HepG2 (cell line): ENCODE data around the gene ZNF764. TPM values are rescaled to one million over a fixed set of nuclear protein-coding genes. Genes with fewer than 3 reads are reported as not detected.

Experiments
- HNRNPL ChIP-seq: fragments of 200-400 bp; formaldehyde crosslinking; IDR thresholded peaks from 2 replicates; pipeline ENCODE4 v1.6.1; 2017; ENCODE audit warnings: mild to moderate bottlenecking, low read depth, low read length
- HOXA3 ChIP-seq: sonication (generic); formaldehyde crosslinking; IDR thresholded peaks from 2 replicates; pipeline ENCODE4 v1.5.0; 2020; ENCODE audit warnings: missing genetic modification reagents
- KLF13 ChIP-seq: sonication (generic); formaldehyde crosslinking; IDR thresholded peaks from 2 replicates; pipeline ENCODE4 v1.4.0; 2020; ENCODE audit warnings: mild to moderate bottlenecking, missing genetic modification reagents
- MXD4 ChIP-seq: IDR thresholded peaks from 2 replicates; pipeline ENCODE4 v1.6.1; 2016; ENCODE audit warnings: mild to moderate bottlenecking, missing biosample characterization, missing genetic modification reagents
- NFRKB ChIP-seq: fragments of 450-650 bp; IDR thresholded peaks from 2 replicates; pipeline ENCODE4 v1.6.1; 2017
- NR2F6 ChIP-seq, 2 experiments: IDR thresholded peaks; 2 replicates each; pipeline ENCODE4 v1.6.1; 2016; ENCODE audit warnings: antibody characterized with exemption in 1 of 2, mild to moderate bottlenecking in 1 of 2
- SIX1 ChIP-seq: sonication (generic); formaldehyde crosslinking; IDR thresholded peaks from 2 replicates; pipeline ENCODE4 v1.4.0; 2020; ENCODE audit warnings: missing genetic modification reagents, borderline replicate concordance
- SRSF4 ChIP-seq: fragments of 200-400 bp; formaldehyde crosslinking; IDR thresholded peaks from one replicate; pipeline ENCODE4 v1.6.1; 2018; ENCODE audit warnings: mild to moderate bottlenecking, low read depth, low read length, moderate library complexity; ENCODE audit not compliant: poor library complexity, severe bottlenecking
- THYN1 ChIP-seq: sonication (generic); formaldehyde crosslinking; IDR thresholded peaks from 2 replicates; pipeline ENCODE4 v1.8.1; 2023; ENCODE audit warnings: low read depth, mild to moderate bottlenecking, moderate library complexity, missing genetic modification reagents, borderline replicate concordance
- ZC3H13 ChIP-seq: sonication (generic); formaldehyde crosslinking; IDR thresholded peaks from 2 replicates; pipeline ENCODE4 v1.8.1; 2023; ENCODE audit warnings: mild to moderate bottlenecking, missing genetic modification reagents, moderate library complexity
- ZNF776 ChIP-seq: sonication (generic); formaldehyde crosslinking; IDR thresholded peaks from 2 replicates; pipeline ENCODE4 v1.4.0; 2020; ENCODE audit warnings: mild to moderate bottlenecking, missing genetic modification reagents
- polyA plus RNA-seq, 8 experiments: library from polyadenylated mRNA; depleted of rRNA in 3 of 8; stranded (reverse) in 7 of 8; unstranded in 1 of 8; fragments of >200 nt; fragmentation: Illumina TruSeq in 4 of 8; extraction: Trizol in 4 of 8; gene quantifications; 2 replicates each; pipeline versions ENCODE4 v1.2.1 to v1.2.3, GENCODE V29; 2011 to 2016; ENCODE audit warnings: low read depth in 4 of 8, missing spikeins in 1 of 8, mixed read lengths in 1 of 8; ENCODE audit not compliant: insufficient read depth in 1 of 8
- total RNA-seq, 5 experiments: library from RNA; depleted of rRNA; stranded (reverse); fragments of >200 nt; fragmentation: Illumina TruSeq; extraction: Trizol; gene quantifications; 2 replicates each; pipeline ENCODE4 v1.2.3, GENCODE V29; 2016; ENCODE audit warnings: low read depth in 1 of 5
- TF ChIP-seq, protein P1 (sequence below): sonication (generic); formaldehyde crosslinking; IDR thresholded peaks from 2 replicates; pipeline ENCODE4 v1.8.1; 2022; ENCODE audit warnings: low read depth, mild to moderate bottlenecking, missing genetic modification reagents
- TF ChIP-seq, protein P2 (sequence below): sonication (generic); formaldehyde crosslinking; IDR thresholded peaks from 2 replicates; pipeline ENCODE4 v1.8.1; 2023; ENCODE audit warnings: missing genetic modification reagents, mild to moderate bottlenecking, borderline replicate concordance
- TF ChIP-seq, protein P3 (sequence below): IDR thresholded peaks from 2 replicates; pipeline ENCODE4 v1.6.1; 2016; ENCODE audit warnings: missing compliant biosample characterization, missing genetic modification reagents, borderline replicate concordance
- TF ChIP-seq, protein P4 (sequence below): sonication (generic); formaldehyde crosslinking; IDR thresholded peaks from 2 replicates; pipeline ENCODE4 v1.4.0; 2020; ENCODE audit warnings: mild to moderate bottlenecking, missing genetic modification reagents, borderline replicate concordance
- TF ChIP-seq, protein P5 (sequence below): sonication (generic); formaldehyde crosslinking; IDR thresholded peaks from 2 replicates; pipeline ENCODE4 v1.5.0; 2020; ENCODE audit warnings: mild to moderate bottlenecking, missing genetic modification reagents
- TF ChIP-seq, protein P6 (sequence below): sonication (generic); formaldehyde crosslinking; IDR thresholded peaks from 2 replicates; pipeline ENCODE4 v1.4.0; 2020; ENCODE audit warnings: missing genetic modification reagents

Gene ZNF764
- total and polyA plus RNA-seq, 2 of the 13 experiments (the other 11 are each of a cell fraction or from before 2014, with no cell fraction given) = 4.1 to 9.1 TPM

DNA sequence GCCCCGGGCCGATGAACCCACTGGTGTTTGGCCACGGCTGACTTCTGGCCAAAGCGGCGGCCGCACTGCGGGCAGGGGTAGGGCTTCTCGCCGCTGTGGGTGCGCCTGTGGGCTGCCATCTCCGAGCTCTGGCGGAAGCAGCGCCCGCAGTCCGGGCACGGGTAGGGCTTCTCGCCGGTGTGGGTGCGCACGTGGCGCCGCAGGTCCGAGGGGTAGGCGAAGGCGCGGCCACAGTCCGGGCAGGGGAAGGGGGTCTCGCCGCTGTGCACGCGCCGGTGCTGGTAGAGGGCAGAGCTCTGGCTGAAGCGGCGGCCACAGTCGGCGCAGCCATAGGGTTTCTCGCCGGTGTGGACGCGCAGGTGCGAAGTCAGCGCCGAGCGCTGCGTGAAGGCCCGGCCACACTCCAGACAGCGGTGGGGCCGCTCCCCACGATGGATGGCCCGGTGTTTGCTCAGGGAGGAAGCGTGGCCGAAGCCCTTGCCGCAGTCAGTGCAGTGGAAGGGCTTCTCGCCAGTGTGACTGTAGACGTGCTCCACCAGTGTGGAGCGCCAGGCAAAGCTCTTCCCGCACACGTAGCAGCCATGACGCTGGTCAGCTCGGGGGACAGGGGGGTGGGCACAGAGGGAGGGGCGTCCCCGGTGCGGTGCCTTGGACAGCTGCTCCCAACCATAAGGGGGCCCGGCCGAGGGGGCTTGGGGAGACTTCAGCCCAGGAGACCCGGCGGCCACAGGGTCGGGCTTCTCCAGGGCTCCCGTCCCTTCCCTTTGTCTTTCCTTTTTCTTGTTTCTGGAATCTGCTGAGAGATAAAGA lies 2.7 kb downstream of the ZNF764 start (continued):
- TF ChIP-seq MXD4 (no peak), ZNF776 (CRISPR knock-in tag) (peak; percentile 3; the same call in 1 of the 2 replicates), SIX1 (CRISPR knock-in tag) (no peak), SRSF4 (peak; percentile 59), HNRNPL (0 out of 2 replicates have a peak, but pooled peaks have one; percentile 18), KLF13 (CRISPR knock-in tag) (no peak), THYN1 (CRISPR knock-in tag) (no peak), NFRKB (no peak), HOXA3 (CRISPR knock-in tag) (peak; percentile 31; the same call in 1 of the 2 replicates), NR2F6 (IDR thresholded peaks at IDR 0.05) (no peak), NR2F6 (CRISPR knock-in tag; IDR thresholded peaks at IDR 0.05) (no peak), ZC3H13 (CRISPR knock-in tag) (peak; percentile 12; the same call in 1 of the 2 replicates)
- TF ChIP-seq, protein P1, sequence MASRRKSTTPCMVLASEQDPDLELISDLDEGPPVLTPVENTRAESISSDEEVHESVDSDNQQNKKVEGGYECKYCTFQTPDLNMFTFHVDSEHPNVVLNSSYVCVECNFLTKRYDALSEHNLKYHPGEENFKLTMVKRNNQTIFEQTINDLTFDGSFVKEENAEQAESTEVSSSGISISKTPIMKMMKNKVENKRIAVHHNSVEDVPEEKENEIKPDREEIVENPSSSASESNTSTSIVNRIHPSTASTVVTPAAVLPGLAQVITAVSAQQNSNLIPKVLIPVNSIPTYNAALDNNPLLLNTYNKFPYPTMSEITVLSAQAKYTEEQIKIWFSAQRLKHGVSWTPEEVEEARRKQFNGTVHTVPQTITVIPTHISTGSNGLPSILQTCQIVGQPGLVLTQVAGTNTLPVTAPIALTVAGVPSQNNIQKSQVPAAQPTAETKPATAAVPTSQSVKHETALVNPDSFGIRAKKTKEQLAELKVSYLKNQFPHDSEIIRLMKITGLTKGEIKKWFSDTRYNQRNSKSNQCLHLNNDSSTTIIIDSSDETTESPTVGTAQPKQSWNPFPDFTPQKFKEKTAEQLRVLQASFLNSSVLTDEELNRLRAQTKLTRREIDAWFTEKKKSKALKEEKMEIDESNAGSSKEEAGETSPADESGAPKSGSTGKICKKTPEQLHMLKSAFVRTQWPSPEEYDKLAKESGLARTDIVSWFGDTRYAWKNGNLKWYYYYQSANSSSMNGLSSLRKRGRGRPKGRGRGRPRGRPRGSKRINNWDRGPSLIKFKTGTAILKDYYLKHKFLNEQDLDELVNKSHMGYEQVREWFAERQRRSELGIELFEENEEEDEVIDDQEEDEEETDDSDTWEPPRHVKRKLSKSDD (CRISPR knock-in tag) = 0 out of 2 replicates have a peak, but pooled peaks have one; percentile 55
- TF ChIP-seq, protein P2, sequence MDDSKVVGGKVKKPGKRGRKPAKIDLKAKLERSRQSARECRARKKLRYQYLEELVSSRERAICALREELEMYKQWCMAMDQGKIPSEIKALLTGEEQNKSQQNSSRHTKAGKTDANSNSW (CRISPR knock-in tag) = no peak
- TF ChIP-seq, protein P3, sequence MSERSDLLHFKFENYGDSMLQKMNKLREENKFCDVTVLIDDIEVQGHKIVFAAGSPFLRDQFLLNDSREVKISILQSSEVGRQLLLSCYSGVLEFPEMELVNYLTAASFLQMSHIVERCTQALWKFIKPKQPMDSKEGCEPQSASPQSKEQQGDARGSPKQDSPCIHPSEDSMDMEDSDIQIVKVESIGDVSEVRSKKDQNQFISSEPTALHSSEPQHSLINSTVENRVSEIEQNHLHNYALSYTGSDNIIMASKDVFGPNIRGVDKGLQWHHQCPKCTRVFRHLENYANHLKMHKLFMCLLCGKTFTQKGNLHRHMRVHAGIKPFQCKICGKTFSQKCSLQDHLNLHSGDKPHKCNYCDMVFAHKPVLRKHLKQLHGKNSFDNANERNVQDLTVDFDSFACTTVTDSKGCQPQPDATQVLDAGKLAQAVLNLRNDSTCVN = no peak
- TF ChIP-seq, protein P4, sequence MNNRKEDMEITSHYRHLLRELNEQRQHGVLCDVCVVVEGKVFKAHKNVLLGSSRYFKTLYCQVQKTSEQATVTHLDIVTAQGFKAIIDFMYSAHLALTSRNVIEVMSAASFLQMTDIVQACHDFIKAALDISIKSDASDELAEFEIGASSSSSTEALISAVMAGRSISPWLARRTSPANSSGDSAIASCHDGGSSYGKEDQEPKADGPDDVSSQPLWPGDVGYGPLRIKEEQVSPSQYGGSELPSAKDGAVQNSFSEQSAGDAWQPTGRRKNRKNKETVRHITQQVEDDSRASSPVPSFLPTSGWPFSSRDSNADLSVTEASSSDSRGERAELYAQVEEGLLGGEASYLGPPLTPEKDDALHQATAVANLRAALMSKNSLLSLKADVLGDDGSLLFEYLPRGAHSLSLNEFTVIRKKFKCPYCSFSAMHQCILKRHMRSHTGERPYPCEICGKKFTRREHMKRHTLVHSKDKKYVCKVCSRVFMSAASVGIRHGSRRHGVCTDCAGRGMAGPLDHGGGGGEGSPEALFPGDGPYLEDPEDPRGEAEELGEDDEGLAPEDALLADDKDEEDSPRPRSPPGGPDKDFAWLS = no peak
- TF ChIP-seq, protein P5, sequence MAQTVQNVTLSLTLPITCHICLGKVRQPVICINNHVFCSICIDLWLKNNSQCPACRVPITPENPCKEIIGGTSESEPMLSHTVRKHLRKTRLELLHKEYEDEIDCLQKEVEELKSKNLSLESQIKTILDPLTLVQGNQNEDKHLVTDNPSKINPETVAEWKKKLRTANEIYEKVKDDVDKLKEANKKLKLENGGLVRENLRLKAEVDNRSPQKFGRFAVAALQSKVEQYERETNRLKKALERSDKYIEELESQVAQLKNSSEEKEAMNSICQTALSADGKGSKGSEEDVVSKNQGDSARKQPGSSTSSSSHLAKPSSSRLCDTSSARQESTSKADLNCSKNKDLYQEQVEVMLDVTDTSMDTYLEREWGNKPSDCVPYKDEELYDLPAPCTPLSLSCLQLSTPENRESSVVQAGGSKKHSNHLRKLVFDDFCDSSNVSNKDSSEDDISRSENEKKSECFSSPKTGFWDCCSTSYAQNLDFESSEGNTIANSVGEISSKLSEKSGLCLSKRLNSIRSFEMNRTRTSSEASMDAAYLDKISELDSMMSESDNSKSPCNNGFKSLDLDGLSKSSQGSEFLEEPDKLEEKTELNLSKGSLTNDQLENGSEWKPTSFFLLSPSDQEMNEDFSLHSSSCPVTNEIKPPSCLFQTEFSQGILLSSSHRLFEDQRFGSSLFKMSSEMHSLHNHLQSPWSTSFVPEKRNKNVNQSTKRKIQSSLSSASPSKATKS = no peak
- TF ChIP-seq, protein P6, sequence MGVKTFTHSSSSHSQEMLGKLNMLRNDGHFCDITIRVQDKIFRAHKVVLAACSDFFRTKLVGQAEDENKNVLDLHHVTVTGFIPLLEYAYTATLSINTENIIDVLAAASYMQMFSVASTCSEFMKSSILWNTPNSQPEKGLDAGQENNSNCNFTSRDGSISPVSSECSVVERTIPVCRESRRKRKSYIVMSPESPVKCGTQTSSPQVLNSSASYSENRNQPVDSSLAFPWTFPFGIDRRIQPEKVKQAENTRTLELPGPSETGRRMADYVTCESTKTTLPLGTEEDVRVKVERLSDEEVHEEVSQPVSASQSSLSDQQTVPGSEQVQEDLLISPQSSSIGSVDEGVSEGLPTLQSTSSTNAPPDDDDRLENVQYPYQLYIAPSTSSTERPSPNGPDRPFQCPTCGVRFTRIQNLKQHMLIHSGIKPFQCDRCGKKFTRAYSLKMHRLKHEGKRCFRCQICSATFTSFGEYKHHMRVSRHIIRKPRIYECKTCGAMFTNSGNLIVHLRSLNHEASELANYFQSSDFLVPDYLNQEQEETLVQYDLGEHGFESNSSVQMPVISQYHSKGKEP = no peak
